Cardiac muscle cell (in vitro differentiated cells and primary cell): Measurements from ENCODE around the gene HLTF. TPM values are rescaled to one million over a fixed set of nuclear protein-coding genes. Genes with fewer than 3 reads are reported as not detected.

Source experiments
- DNase-seq, 2 donors: peaks; one replicate each; pipeline versions ENCODE4 v3.0.0 to v3.0.0-alpha.2; 2010 to 2017; ENCODE audit warnings: low read depth in 1 of 2, low spot score in 1 of 2
- H3K27ac ChIP-seq: fragments of 200-600 bp; sonication (generic); 2 replicates; pipeline ENCODE4 v1.5.1; 2016
- H3K27me3 ChIP-seq: fragments of 200-600 bp; sonication (generic); 2 replicates; pipeline ENCODE4 v1.6.0; 2016; ENCODE audit warnings: control low read depth
- H3K36me3 ChIP-seq: fragments of 200-600 bp; sonication (generic); 2 replicates; pipeline ENCODE4 v1.5.1; 2016; ENCODE audit warnings: control low read depth
- H3K4me1 ChIP-seq: fragments of 200-600 bp; sonication (generic); 2 replicates; pipeline ENCODE4 v1.8.1; 2017; ENCODE audit warnings: low read depth, mild to moderate bottlenecking, mixed run types
- H3K4me3 ChIP-seq: fragments of 200-600 bp; sonication (generic); 2 replicates; pipeline ENCODE4 v1.5.1; 2016; ENCODE audit warnings: mild to moderate bottlenecking
- H3K9me3 ChIP-seq: fragments of 200-600 bp; sonication (generic); 2 replicates; pipeline ENCODE4 v1.5.1; 2017; ENCODE audit warnings: low read depth, mild to moderate bottlenecking, control low read depth
- CTCF ChIP-seq: IDR thresholded peaks from 2 replicates; pipeline ENCODE4 v1.5.1; 2012; ENCODE audit warnings: low read depth, mild to moderate bottlenecking, low read length
- polyA plus RNA-seq: library from polyadenylated mRNA; unstranded; fragments of >200 nt; fragmentation: Nextera tagmentation; extraction: Ambion mirVana; gene quantifications from 2 replicates; pipeline ENCODE4 v1.2.1, GENCODE V29; 2016
- total RNA-seq: library from RNA; depleted of rRNA; stranded (reverse); fragments of >200 nt; gene quantifications from 2 replicates; pipeline ENCODE4 v1.2.3, GENCODE V29; 2016

The HLTF gene
- total and polyA plus RNA-seq, 2 experiments from 2014 or later: 46.2 to 52.8 TPM

- DNase-seq: no peak
- no peak for TF ChIP-seq CTCF
- Histone ChIP-seq H3K27ac (no peak overlapping the region), H3K9me3 (no peaks in the 10 kb centered on the region), H3K36me3 (peaks cover 8% of the 10 kb centered on the region), H3K4me1 (no peaks in the 10 kb centered on the region), H3K4me3 (no peak overlapping the region), H3K27me3 (no peaks in the 10 kb centered on the region)
Observed at GRCh38 chr3:149010966-149011365, 75.4 kb downstream of the HLTF start.

GRCh38 chr3:149010504-149010951 is 75.8 kb downstream of the HLTF start:
- no peak for TF ChIP-seq CTCF
- no peak overlapping the region for H3K27ac ChIP-seq
- no peaks in the 10 kb centered on the region for H3K9me3 ChIP-seq
- H3K4me3 ChIP-seq: no peak overlapping the region
- no peaks in the 10 kb centered on the region for H3K27me3 ChIP-seq
- H3K36me3 ChIP-seq: peaks cover 8% of the 10 kb centered on the region
- DNase-seq: peak in 1 of 2 donors; percentile 84
- no peaks in the 10 kb centered on the region for H3K4me1 ChIP-seq

GRCh38 chr3:149009732-149010131 is 76.6 kb downstream of the HLTF start:
- TF ChIP-seq CTCF: no peak

GRCh38 chr3:149007567-149008257 is 78.6 kb downstream of the HLTF start:
- Histone ChIP-seq H3K27ac (no peak overlapping the region), H3K36me3 (peaks cover 12% of the 10 kb centered on the region), H3K27me3 (no peaks in the 10 kb centered on the region), H3K4me1 (no peaks in the 10 kb centered on the region), H3K4me3 (no peak overlapping the region), H3K9me3 (no peaks in the 10 kb centered on the region)
- DNase-seq: no peak
- no peak for TF ChIP-seq CTCF

More at GRCh38 chr3:149009732-149010131, 76.6 kb downstream of the HLTF start:
- Histone ChIP-seq H3K36me3 (peaks cover 12% of the 10 kb centered on the region), H3K27ac (no peak overlapping the region), H3K4me3 (no peak overlapping the region), H3K27me3 (no peaks in the 10 kb centered on the region), H3K9me3 (no peaks in the 10 kb centered on the region), H3K4me1 (no peaks in the 10 kb centered on the region)
- DNase-seq: no peak

DNA sequence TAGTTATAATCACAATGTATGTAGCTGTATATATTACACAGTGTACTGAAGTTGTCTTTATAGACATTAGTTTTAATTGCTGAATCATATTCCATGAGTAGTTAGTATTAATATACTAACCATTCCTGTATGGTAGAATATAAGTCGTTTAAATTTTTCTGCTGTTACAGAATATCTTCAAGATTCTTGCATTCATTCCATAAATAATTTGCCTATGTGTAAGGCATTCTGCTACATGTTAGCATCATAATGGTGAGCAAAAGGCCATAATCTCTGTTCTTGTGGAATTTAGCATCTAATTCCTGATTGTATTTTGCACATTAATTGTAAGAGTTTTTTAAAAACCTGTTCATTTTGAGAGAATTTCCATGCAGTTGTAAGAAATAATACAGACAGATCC is 80.9 kb downstream of the HLTF start:
- Histone ChIP-seq H3K36me3 (peaks cover 12% of the 10 kb centered on the region), H3K4me3 (no peak overlapping the region), H3K27me3 (no peaks in the 10 kb centered on the region), H3K9me3 (no peaks in the 10 kb centered on the region), H3K27ac (no peak overlapping the region), H3K4me1 (peaks cover 5% of the 10 kb centered on the region)
- no peak for DNase-seq
- TF ChIP-seq CTCF: no peak
